ENCODE data around the gene RNF144A. TPM values are rescaled to one million over a fixed set of nuclear protein-coding genes. Genes with fewer than 3 reads are reported as not detected.

RNF144A gene
- total and polyA plus RNA-seq, 2 of the 13 experiments (the other 11 are each of a cell fraction or from before 2014, with no cell fraction given): 13.9 to 16.5 TPM

- TF ChIP-seq ZNF646 (CRISPR knock-in tag; IDR thresholded peaks at IDR 0.05): no peak
- TF ChIP-seq SIN3A (IDR thresholded peaks at IDR 0.05; ENCODE audit: borderline replicate concordance, low read depth, low read length): no peak
- TF ChIP-seq ZNF547 (CRISPR knock-in tag; IDR thresholded peaks at IDR 0.05): peak; percentile 76; the same call in 1 of the 2 replicates
- TF ChIP-seq ZNF644 (CRISPR knock-in tag; IDR thresholded peaks at IDR 0.05; ENCODE audit: low read depth): peak; percentile 97
- TF ChIP-seq SMARCC2 (IDR thresholded peaks at IDR 0.05): no peak
- TF ChIP-seq REL (CRISPR knock-in tag; conservative IDR thresholded peaks at IDR 0.05): no peak
- TF ChIP-seq MLLT10 (CRISPR knock-in tag; IDR thresholded peaks at IDR 0.05): no peak
- TF ChIP-seq ZNF879 (CRISPR knock-in tag; IDR thresholded peaks at IDR 0.05): no peak
- TF ChIP-seq ZNF263 (CRISPR knock-in tag; IDR thresholded peaks at IDR 0.05): peak; percentile 60; the same call in 1 of the 2 replicates
- TF ChIP-seq AKNA (CRISPR knock-in tag; IDR thresholded peaks at IDR 0.05; ENCODE audit: borderline replicate concordance): no peak
- TF ChIP-seq HHEX (CRISPR knock-in tag; IDR thresholded peaks at IDR 0.05): peak; percentile 95
- TF ChIP-seq PAXIP1 (CRISPR knock-in tag; conservative IDR thresholded peaks at IDR 0.05): peak; percentile 66
- TF ChIP-seq ZNF569 (CRISPR knock-in tag; IDR thresholded peaks at IDR 0.05; ENCODE audit: borderline replicate concordance): no peak
These were observed 114.5 kb downstream of the RNF144A start (continued) for GRCh38 chr2:7031547-7032245.

Data from HepG2 (cell line).